ENCODE results near the gene KRTAP5-3.

Gene KRTAP5-3, protein sequence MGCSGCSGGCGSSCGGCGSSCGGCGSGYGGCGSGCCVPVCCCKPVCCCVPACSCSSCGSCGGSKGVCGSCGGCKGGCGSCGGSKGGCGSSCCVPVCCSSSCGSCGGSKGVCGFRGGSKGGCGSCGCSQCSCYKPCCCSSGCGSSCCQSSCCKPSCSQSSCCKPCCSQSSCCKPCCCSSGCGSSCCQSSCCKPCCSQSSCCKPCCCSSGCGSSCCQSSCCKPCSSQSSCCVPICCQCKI

DNA sequence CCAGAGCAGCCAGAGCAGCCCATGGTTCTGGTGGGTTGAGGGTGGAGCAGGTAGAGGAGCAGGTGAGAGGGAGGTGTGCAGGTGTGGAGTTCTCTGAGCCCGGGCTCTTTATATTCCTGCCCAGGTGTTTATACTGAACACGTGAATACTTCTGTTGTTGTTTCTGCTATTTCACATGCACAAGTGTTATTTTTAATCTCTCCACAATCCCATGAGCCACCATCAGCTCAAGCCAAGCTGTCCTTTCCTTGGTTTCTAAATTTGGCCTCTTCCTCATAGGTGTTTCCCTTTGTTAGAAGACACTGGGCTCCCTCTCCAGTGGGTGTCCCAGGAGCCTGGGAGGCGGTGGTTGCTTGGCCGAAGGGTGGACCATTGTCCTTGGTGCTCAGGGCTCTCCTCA, at the start of gene KRTAP5-3:
Gene KRTAP5-3 (minus strand): TSS at position 101 of the 400 bp plus-strand sequence. CDS start 78 bp downstream, at position 23.
- no peak for TF ChIP-seq ZFX (IDR thresholded peaks at IDR 0.05; ENCODE audit: borderline replicate concordance)
- TF ChIP-seq, protein P1, sequence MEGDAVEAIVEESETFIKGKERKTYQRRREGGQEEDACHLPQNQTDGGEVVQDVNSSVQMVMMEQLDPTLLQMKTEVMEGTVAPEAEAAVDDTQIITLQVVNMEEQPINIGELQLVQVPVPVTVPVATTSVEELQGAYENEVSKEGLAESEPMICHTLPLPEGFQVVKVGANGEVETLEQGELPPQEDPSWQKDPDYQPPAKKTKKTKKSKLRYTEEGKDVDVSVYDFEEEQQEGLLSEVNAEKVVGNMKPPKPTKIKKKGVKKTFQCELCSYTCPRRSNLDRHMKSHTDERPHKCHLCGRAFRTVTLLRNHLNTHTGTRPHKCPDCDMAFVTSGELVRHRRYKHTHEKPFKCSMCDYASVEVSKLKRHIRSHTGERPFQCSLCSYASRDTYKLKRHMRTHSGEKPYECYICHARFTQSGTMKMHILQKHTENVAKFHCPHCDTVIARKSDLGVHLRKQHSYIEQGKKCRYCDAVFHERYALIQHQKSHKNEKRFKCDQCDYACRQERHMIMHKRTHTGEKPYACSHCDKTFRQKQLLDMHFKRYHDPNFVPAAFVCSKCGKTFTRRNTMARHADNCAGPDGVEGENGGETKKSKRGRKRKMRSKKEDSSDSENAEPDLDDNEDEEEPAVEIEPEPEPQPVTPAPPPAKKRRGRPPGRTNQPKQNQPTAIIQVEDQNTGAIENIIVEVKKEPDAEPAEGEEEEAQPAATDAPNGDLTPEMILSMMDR (IDR thresholded peaks at IDR 0.05): no peak
- H3K27ac ChIP-seq: no peak within 1 kb of the TSS

DNA sequence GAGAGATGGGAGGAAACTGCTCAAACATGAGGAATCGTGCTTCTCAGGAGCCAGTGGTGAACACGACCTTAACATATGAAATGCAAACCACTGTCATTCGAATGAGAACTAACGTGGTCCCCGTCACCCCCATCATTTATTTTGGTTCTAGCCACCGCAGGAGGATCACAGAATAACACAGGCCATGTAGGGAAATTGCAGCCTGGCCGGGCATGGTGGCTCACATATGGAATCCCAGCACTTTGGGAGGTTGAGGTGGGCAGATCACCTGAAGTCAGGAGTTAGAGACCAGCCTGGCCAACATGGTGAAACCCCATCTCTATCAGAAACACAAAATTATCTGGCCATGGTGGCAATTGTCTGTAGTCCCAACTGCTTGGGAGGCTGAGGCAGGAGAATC, 48.4 kb upstream of the KRTAP5-3 start:
- TF ChIP-seq, protein P1 (IDR thresholded peaks at IDR 0.05): no peak
- no peak for TF ChIP-seq ZFX (IDR thresholded peaks at IDR 0.05; ENCODE audit: borderline replicate concordance)

DNA sequence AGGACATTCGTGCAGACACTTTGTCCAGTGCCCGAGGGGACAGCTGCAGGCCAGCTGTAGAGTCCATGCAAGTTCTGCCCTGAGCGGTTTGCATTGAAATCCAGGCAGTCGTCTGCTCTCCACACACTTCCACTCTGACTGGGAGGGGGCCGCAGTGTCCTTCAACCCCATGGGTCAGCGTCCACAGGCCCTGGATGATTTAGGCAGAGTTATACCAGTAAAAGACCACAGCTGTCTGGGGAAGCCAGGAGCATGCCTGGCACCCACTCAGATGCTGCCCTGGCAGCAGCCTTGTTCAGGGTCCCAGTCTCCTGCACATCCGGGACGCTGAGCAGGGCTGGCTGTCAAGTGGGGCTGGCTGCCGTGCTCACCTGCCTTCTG, 47.8 kb upstream of the KRTAP5-3 start:
- no peak overlapping the region for H3K27ac ChIP-seq
- TF ChIP-seq, protein P1 (IDR thresholded peaks at IDR 0.05): no peak
- TF ChIP-seq ZFX (IDR thresholded peaks at IDR 0.05; ENCODE audit: borderline replicate concordance): no peak

More for the DNA sequence above, 48.4 kb upstream of the KRTAP5-3 start:
- no peak overlapping the region for H3K27ac ChIP-seq

DNA sequence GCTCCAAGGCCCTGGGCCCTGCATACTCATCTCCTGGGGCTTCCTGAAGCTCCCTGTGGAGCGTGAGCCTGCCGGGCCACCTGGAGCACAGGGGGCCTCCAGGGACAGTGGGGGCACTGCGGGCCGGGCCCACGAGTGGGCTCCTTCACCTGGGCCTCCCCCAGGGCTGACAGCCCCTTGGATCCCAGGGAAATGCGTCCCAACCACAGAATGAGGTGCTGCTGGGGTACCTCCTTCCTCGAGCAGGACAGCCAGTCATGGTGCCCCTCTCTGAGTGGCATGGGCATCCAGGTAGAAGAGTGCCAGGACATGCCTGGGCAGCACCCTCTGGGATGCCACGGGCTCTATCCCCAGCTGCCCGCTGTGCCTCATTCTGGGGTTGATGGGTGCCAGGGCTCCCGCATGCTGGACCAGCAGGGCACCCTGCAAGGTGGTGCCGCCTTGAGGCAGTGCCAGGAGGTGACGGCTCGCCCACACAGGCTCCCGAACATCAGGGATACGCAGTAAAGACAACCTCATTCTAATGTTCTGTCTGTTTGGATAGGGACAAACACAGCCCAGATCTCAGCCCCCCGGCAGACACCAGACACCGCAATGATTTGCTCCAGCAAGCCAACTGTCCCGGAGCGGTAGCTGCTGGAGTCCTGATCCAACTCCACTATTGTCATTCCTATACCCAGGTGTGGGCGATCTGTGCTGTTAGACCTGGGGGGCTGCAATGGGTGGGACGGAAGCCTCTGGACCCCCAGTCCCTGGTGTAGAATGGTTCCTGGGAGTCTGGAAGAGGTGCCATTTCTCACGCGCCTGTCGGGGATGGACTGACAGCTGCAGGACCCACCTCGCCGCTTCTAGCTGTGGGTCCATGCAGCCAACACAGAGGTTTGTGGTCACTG, 47.2 kb upstream of the KRTAP5-3 start:
- H3K27ac ChIP-seq: no peak overlapping the region
- TF ChIP-seq ZFX (IDR thresholded peaks at IDR 0.05; ENCODE audit: borderline replicate concordance): no peak
- TF ChIP-seq, protein P1 (IDR thresholded peaks at IDR 0.05): no peak

DNA sequence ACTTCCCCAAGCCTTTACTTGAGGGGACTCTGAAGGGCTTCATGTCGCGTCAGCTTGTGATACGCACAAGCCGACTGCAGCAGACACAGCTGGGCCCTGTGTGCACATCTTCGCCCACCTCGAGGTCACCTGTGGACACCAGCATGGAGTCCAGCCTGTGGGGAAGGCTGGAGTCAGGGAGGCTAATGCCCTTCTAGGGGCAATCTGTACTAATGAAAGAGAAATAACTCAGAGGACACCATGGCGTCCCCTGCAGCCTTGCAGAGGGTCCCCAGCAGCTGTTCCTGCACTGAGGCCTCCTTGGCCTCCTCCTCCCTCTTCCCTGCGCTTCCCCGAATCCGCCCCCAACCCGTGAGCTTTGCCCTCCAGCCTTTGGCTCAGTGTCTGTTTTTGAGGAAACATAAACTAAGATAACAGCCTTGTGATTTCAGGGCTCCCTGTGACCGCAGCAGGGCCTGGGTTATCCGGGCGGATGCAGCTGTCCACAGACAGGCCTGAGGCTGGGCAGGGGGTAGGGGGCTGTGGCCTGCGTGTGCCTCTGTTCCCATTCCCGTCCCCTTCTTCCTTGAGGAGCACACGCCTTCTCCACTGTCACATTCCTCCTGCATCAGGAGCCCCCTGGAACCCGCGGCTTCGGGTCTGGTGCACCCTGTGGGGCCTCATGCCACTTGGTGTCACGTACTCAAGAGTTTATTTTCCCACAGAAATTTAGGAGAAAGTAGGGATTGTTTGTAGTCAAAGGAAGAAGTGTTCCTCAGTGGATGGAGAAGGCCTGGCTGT, 46.3 kb upstream of the KRTAP5-3 start:
- no peak overlapping the region for H3K27ac ChIP-seq
- TF ChIP-seq, protein P1 (IDR thresholded peaks at IDR 0.05): no peak
- no peak for TF ChIP-seq ZFX (IDR thresholded peaks at IDR 0.05; ENCODE audit: borderline replicate concordance)

DNA sequence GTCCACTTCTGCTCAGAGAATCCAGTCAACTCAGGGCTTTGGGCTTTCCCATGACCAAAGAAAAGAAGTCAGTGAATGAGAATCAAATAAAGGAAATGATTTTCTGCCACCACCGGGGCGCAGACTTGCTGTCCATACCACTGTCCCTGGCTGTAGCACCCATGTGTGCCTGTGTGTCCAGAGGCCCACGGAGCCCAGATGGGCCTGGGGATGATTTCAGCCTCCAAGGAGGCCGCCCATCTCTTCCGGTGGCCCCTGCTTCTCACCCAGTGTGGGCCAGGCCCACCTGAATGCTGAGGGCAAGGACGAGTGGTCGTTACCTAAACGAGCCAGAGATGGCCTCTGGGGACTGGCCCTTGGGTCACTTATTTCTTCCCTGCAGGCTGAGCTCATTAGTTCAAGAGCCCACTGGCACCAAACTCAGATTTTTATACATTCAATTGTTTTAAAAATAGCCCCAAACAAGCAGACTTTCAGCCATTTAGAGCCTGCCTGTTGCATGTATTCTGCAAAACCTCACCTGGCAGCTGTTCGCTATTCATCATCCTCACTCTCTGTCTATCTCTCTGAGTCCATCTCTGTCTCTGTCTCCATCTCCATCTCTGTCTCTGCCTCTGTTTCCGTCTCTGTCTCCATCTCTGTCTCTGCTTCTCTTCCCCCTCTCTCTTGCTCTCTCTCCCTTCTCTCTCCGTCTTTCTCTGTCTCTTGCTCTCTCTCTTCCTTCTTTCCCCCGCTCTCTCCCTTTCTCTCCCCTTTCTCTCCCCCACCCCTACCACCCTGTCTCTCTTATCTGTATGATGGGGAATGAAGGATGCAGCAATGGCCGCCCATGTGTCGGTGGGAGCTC, 45.5 kb upstream of the KRTAP5-3 start:
- TF ChIP-seq, protein P1 (IDR thresholded peaks at IDR 0.05): no peak
- no peak for TF ChIP-seq ZFX (IDR thresholded peaks at IDR 0.05; ENCODE audit: borderline replicate concordance)
- no peak overlapping the region for H3K27ac ChIP-seq
